Activated B cell treated with CpG ODN at 0.5 μM for 24 hours (primary cell): Measurements from ENCODE around the gene SERTAD2. TPM values are rescaled to one million over a fixed set of nuclear protein-coding genes. Genes with fewer than 3 reads are reported as not detected.

Experiments
- ATAC-seq: fragments of 200-7000 bp; cut with Tn5 transposase; one replicate; pipeline ENCODE4 v1.10.0; 2021; ENCODE audit warnings: low read depth, mild to moderate bottlenecking, moderate library complexity
- CTCF ChIA-PET: fragments of 350-600 bp; sonication (Branson Sonifier 250); formaldehyde crosslinking; loops from one replicate; lab custom pipeline; 2021; ENCODE audit warnings: antibody characterized with exemption; lab: Charles Lee
- POLR2A ChIA-PET: fragments of 350-600 bp; sonication (Branson Sonifier 250); formaldehyde crosslinking; loops from one replicate; lab custom pipeline; 2021; ENCODE audit warnings: antibody characterized with exemption; lab: Charles Lee
- DNase-seq: peaks from one replicate; pipeline ENCODE4 v3.0.0; 2022
- H3K27ac Mint-ChIP-seq: one replicate; pipeline ENCODE4 v1.8.0; 2020; ENCODE audit warnings: mixed read lengths
- H3K27me3 Mint-ChIP-seq: one replicate; pipeline ENCODE4 v1.8.0; 2021; ENCODE audit warnings: mixed read lengths
- H3K36me3 Mint-ChIP-seq: one replicate; pipeline ENCODE4 v1.8.0; 2021; ENCODE audit warnings: low read depth, mixed read lengths
- H3K4me1 Mint-ChIP-seq: one replicate; pipeline ENCODE4 v1.8.0; 2021; ENCODE audit warnings: mixed read lengths
- H3K4me3 Mint-ChIP-seq: one replicate; pipeline ENCODE4 v1.8.0; 2020; ENCODE audit warnings: mild to moderate bottlenecking, mixed read lengths
- H3K9me3 Mint-ChIP-seq: one replicate; pipeline ENCODE4 v1.8.0; 2020; ENCODE audit warnings: mixed read lengths
- intact Hi-C: fragments of 100-400 bp; cut with micrococcal nuclease; formaldehyde crosslinking; loops from one replicate; pipeline ENCODE4 v1.15.1; 2024
- total RNA-seq: library from RNA; stranded (reverse); gene quantifications from 2 replicates; pipeline ENCODE4 v1.2.3, GENCODE V29; 2022
- TF ChIP-seq, protein P1 (sequence below): fragments of 200-600 bp; IDR thresholded peaks from one replicate; pipeline ENCODE4 v1.8.0; 2022; ENCODE audit warnings: antibody characterized with exemption, mild to moderate bottlenecking

SERTAD2 gene
- total RNA-seq, 1 donor from 2014 or later, result 47.3 TPM

DNA sequence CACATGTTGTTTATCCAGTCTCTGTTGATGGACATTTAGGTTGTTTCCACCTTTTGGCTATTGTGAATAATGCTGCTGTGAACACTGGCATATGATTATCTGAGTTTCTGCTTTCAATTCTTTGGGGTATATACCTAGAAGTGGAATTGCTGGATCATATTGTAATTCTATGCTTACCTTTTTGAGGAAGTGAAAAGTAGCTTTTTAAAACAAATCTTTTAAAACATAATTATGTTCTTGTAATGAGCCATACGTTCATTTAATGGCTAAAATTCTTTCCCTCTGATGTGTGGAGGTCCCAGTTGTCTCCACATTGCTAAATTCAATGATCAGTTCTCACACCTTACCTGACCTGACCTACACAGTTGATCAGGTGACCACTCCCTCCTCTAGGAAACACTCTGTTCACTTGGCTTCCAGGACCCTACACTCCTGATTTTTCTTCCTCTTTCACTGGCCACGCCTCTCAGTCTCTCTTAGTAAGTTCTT, 27.8 kb upstream of the SERTAD2 start:
- no peaks in the 10 kb centered on the region for H3K9me3 Mint-ChIP-seq
- peak overlapping the region; percentile 76 for H3K27ac Mint-ChIP-seq
- TF ChIP-seq, protein P1, sequence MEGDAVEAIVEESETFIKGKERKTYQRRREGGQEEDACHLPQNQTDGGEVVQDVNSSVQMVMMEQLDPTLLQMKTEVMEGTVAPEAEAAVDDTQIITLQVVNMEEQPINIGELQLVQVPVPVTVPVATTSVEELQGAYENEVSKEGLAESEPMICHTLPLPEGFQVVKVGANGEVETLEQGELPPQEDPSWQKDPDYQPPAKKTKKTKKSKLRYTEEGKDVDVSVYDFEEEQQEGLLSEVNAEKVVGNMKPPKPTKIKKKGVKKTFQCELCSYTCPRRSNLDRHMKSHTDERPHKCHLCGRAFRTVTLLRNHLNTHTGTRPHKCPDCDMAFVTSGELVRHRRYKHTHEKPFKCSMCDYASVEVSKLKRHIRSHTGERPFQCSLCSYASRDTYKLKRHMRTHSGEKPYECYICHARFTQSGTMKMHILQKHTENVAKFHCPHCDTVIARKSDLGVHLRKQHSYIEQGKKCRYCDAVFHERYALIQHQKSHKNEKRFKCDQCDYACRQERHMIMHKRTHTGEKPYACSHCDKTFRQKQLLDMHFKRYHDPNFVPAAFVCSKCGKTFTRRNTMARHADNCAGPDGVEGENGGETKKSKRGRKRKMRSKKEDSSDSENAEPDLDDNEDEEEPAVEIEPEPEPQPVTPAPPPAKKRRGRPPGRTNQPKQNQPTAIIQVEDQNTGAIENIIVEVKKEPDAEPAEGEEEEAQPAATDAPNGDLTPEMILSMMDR, result no peak

DNA sequence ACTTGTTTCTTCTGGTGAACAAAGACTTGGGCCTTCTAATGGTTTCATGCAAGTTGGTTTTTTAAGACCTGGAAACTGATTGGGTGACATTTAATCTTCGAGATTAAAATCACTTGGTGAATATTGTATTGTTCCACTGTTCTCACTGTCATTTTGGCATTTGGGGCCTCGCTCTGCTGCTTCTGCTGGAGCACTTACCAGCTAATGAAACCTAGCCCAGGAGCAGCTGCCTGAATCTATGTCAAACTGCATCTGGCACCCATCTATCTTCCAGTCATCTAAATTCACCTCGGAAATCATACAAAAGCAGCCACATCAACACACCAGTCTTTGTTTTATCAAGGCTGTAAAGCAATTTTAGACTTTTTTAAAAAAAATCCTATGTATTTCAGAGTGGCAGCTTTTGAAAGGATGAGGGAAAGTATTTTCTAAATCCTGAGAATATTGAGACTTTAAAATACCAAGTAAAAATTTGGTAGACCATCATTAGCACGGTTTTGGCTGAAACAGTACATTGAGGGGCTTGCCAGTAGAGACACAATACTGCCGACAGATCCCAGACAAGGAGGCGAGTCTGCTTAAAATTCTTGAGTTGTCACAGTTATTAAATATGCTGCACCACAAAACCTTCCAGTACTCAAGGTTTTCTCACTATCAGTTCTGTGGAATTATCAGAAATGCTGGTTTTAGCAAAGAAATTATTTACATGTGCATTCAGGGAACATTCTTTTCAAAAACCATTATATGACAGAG, 26.1 kb upstream of the SERTAD2 start:
- Mint-ChIP-seq H3K27ac (no peak overlapping the region), H3K27me3 (no peaks in the 10 kb centered on the region), H3K4me1 (peaks cover 38% of the 10 kb centered on the region), H3K9me3 (no peaks in the 10 kb centered on the region), H3K4me3 (no peak overlapping the region), H3K36me3 (no peaks in the 10 kb centered on the region)
- intact Hi-C loops, result no loop called here
- ChIA-PET POLR2A (interaction anchor here (2.1 to 4.5 kb wide), 2 partner anchors 21 to 26 kb away, joined by 11 to 34 read pairs; partner anchors contain the start of gene SERTAD2), CTCF (interaction anchor here (1.1 kb wide), 1 partner anchor 26 kb away, joined by 3 read pairs; the partner anchor contains the start of gene SERTAD2)
- TF ChIP-seq, protein P1, result no peak
- DNase-seq, result no peak
- ATAC-seq, result no peak

More for the DNA sequence above, 27.8 kb upstream of the SERTAD2 start:
- Mint-ChIP-seq H3K27me3 (no peaks in the 10 kb centered on the region), H3K36me3 (no peaks in the 10 kb centered on the region), H3K4me3 (peak overlapping the region; percentile 12), H3K4me1 (peaks cover 40% of the 10 kb centered on the region)
- ATAC-seq (peak; percentile 52), DNase-seq (no peak)
- CTCF ChIA-PET, result interaction anchor here (0.9 kb wide), 1 partner anchor 35 kb away, joined by 4 read pairs; no protein-coding TSS in a partner anchor
- POLR2A ChIA-PET, result interaction anchor here (0.8 to 4.5 kb wide), 5 partner anchors 9 to 69 kb away, joined by 3 to 34 read pairs (median 4); partner anchors contain the start of gene SERTAD2
- intact Hi-C loops, result no loop called here

DNA sequence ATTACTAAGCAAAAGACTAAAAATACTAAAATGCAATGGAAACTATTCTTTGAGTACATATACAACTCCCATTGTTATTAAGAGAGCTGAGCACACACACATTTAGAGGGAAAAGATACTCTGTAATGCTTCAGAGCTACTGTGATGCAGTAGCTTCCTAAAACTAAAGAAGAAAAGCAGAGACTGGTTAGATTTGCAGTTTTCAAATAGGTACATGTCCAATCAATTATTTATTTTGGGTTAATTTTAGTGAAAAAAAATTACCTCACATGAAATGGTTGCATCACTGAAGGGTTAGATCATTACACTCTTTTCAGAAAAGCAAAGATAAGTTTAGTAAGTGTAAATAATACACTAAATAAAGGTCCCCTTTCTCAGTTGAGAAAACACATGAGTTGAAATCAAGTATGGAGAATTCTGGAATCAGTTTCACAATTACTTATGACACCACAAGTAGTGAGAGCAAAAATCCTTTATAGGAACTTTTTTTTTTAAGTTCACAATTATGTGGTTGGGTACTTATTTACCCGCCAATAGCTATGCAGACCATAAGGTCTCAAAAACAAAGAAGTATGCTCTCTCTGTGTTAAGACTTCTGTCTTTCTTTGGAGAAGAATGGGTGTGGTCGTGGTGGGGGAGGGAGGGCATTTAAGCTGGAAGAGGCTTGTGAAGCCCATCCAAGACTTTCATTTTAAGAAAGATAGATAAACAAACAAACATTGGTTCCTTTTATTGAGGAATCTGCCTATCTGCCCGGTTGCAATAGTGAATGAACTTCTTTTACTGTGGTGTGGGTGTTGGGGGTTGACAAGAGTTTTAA, 25.3 kb upstream of the SERTAD2 start:
- TF ChIP-seq, protein P1, result no peak
- H3K9me3 Mint-ChIP-seq, result no peaks in the 10 kb centered on the region
- H3K36me3 Mint-ChIP-seq, result no peaks in the 10 kb centered on the region
- ChIA-PET CTCF (no interaction called here), POLR2A (interaction anchor here (0.6 to 4.5 kb wide), 9 partner anchors 19 to 267 kb away, joined by 3 to 34 read pairs (median 5); partner anchors contain the start of gene SERTAD2)
- no peak overlapping the region for H3K4me3 Mint-ChIP-seq
- intact Hi-C loops, result no loop called here
- H3K4me1 Mint-ChIP-seq, result peaks cover 38% of the 10 kb centered on the region
- DNase-seq (no peak), ATAC-seq (no peak)
- H3K27ac Mint-ChIP-seq, result no peak overlapping the region
- H3K27me3 Mint-ChIP-seq, result no peaks in the 10 kb centered on the region

DNA sequence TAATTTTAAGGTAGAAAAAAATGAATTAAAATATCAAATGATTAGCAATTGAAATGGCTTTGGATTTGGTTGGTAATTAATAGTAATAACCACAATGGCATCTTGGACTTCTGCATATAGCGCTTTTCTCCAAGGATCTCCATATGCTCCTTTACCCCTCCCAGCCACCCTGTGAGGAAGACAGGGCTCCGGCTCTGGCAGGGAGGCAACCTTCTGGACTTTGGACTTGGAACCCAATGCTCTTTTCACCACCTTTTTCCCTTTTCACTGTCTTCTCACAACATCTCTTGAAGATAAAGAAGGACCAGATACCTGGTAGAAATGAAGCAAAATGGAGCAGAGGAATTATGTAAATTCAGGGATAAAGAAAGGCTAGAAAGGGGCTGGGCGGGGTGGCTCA, 23.8 kb upstream of the SERTAD2 start:
- ChIA-PET CTCF (no interaction called here), POLR2A (interaction anchor here (1.4 to 4.5 kb wide), 2 partner anchors 23 to 24 kb away, joined by 4 to 34 read pairs; partner anchors contain the start of gene SERTAD2)
- ATAC-seq (no peak), DNase-seq (no peak)
- H3K36me3 Mint-ChIP-seq, result no peaks in the 10 kb centered on the region
- H3K9me3 Mint-ChIP-seq, result no peaks in the 10 kb centered on the region
- TF ChIP-seq, protein P1, result no peak
- intact Hi-C loops, result no loop called here
- no peak overlapping the region for H3K4me3 Mint-ChIP-seq
- H3K4me1 Mint-ChIP-seq, result peaks cover 35% of the 10 kb centered on the region
- H3K27ac Mint-ChIP-seq, result no peak overlapping the region
- H3K27me3 Mint-ChIP-seq, result no peaks in the 10 kb centered on the region
